Stimulated activated CD4-positive, alpha-beta T cell treated with anti-CD3 and anti-CD28 coated beads, Interleukin-1b, Interleukin-23, amount 100 ng/mL, for 24 hours (primary cell): ENCODE measurements around the gene KRT28.

Experiments
- DNase-seq, 4 experiments: peaks; one replicate each; pipeline ENCODE4 v3.0.0-alpha.2; 2020; ENCODE audit warnings: low read depth in 4 of 4, low spot score in 1 of 4

Gene KRT28

GRCh38 chr17:40799859-40800258 is at the start of gene KRT28:
Gene KRT28, minus strand, starts transcription at chr17:40799959. Its CDS starts 66 bp downstream, at chr17:40799893.
- no peak for DNase-seq

GRCh38 chr17:40848583-40849235 is 49.0 kb upstream of the KRT28 start:
- no peak for DNase-seq

- no peak for DNase-seq
Measured at GRCh38 chr17:40846515-40847144, 46.9 kb upstream of the KRT28 start.

- DNase-seq: no peak
Measured at GRCh38 chr17:40844671-40845107, 44.9 kb upstream of the KRT28 start.

- DNase-seq: no peak
Measured at GRCh38 chr17:40843242-40843641, 43.5 kb upstream of the KRT28 start.

- no peak for DNase-seq
Measured at GRCh38 chr17:40841246-40841645, 41.5 kb upstream of the KRT28 start.

- DNase-seq: no peak
Measured at GRCh38 chr17:40839194-40839593, 39.4 kb upstream of the KRT28 start.

- DNase-seq: no peak
Measured at GRCh38 chr17:40836020-40836419, 36.3 kb upstream of the KRT28 start.

- DNase-seq: no peak
Measured at GRCh38 chr17:40833882-40834281, 34.1 kb upstream of the KRT28 start.

GRCh38 chr17:40832840-40833239 is 33.1 kb upstream of the KRT28 start:
- DNase-seq: no peak

- DNase-seq: no peak
Measured at GRCh38 chr17:40830085-40830776, 30.5 kb upstream of the KRT28 start.

- no peak for DNase-seq
Measured at GRCh38 chr17:40828454-40829044, 28.8 kb upstream of the KRT28 start.

GRCh38 chr17:40827746-40828453 is 28.1 kb upstream of the KRT28 start:
- DNase-seq: no peak

- no peak for DNase-seq
Measured at GRCh38 chr17:40825599-40825998, 25.8 kb upstream of the KRT28 start.

GRCh38 chr17:40824015-40824832 is 24.5 kb upstream of the KRT28 start:
- DNase-seq: no peak

GRCh38 chr17:40822132-40822812 is 22.5 kb upstream of the KRT28 start, which contains the start of gene KRT10:
Gene KRT10, minus strand, starts transcription at chr17:40822614. Its CDS starts 29 bp downstream, at chr17:40822585.
- DNase-seq: no peak

- DNase-seq: no peak
Measured at GRCh38 chr17:40821536-40821935, 21.8 kb upstream of the KRT28 start.

- DNase-seq: no peak
Measured at GRCh38 chr17:40820228-40820838, 20.6 kb upstream of the KRT28 start.

GRCh38 chr17:40819528-40820125 is 19.9 kb upstream of the KRT28 start:
- no peak for DNase-seq
